ENCODE data around the gene CEP57L1.

The CEP57L1 gene

DNA sequence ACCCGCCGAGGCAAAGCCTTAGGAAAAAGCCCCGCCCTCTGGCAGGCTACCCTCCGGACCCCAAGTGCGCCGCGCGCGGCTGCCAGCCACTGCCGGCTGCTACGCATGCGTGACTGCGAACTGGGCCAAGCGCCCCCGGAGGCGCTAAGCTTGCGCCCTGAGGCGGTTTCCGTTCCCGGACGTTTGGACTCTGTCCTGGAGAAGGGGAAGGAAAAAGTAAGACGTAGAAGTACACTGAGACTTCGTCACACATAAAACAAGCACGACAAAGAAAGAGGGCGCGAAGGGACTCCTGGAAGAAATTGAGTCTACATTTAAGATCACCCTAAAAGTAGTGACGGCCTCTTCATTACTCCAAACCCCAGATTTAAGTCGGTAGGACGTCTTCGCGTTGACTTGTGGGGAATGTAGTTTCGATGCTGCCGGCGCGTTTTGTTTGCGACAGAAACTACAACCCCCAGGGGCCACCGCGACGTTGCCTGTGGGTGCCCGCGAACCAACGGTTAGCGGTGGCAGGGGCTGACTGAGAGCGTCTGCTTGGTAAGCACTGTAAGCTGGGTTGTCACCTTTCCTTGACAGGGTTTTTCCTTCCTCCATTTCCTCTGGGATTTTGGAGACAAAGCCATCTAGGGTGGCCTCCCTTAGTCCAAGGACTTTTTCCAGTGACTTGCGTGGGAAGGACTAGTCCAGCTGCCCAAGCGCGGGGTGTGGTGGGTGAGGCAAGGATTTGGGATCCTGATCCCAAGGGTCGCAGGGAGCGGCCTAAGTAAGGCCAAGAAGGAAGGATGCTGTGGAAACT lies at the start of gene CEP57L1:
TSS of gene CEP57L1 (plus strand) at position 472 of the 799 bp plus-strand sequence. CDS start 49,715 bp downstream, outside the sequence.
- FAIRE-seq = peak; percentile 77

DNA sequence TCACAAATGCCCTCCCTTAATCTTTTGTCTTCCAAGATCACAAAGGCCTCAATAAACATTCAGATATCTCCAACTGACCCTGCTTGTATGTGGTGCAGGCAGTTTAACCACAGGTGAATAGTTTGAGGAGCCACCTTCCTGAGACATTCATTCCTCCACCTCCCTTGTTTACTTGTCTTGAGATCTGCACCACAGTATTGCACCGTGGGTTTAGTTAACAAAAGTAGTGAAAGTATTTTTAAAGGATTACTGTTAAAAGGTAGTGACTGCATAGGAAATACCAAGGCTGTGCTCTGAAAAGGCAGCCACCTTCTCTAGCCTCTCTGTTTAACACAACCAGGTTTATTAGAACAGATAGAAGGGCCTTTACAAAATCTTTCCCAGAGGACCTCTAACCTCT lies 47.1 kb upstream of the CEP57L1 start:
- FAIRE-seq = no peak

DNA sequence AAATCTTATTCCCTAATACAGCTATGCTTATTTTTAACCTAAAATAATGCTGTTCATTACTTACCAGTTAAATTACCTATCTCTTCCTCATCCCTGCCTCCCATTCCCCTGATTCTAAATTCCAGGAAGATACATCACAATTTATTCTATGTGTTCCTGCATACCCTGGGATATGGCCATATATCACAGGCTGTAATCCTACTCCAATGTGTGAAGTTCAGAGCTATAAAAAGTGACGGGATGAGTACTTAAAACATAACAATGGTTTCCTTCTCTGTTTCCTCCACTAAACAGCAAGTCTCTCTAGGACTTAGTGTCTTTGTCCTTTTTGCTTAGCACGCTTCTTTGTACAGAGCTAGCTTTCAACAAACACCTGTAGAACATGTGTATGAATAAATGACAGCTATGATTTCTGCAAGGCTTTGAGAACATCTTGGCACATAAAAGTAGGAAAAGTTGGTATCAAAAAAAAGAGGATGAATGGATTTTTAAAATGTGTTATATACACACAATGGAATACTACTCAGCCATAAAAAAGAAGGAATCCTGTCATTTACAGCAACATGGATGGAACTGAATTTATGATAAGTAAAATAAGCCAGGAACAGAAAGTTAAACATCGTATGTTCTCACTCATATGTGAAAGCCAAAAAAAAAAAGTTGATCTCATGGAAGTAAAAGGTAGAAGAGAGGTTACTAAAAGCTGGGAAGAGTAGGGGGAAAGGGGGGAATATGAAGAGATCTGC lies 46.5 kb upstream of the CEP57L1 start:
- no peak for FAIRE-seq

DNA sequence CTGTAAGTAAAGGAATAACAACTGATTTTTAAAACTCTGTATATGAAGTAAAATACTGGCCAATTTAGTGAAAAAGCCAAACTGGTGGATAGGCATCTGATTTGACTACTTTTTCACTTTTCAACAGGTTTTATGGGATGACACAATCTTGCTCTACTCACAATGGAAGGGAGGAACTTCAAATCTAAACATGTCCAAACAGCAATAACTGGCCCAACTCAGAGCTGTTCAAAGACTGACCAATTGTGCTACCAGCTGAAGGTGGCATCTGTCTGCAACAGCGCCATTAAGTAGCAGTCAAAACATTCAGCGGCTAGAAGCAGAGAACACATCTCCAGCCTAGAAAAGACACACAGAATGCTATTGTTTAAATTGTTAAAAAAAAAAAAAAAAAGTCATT lies 45.3 kb upstream of the CEP57L1 start:
- no peak for FAIRE-seq

DNA sequence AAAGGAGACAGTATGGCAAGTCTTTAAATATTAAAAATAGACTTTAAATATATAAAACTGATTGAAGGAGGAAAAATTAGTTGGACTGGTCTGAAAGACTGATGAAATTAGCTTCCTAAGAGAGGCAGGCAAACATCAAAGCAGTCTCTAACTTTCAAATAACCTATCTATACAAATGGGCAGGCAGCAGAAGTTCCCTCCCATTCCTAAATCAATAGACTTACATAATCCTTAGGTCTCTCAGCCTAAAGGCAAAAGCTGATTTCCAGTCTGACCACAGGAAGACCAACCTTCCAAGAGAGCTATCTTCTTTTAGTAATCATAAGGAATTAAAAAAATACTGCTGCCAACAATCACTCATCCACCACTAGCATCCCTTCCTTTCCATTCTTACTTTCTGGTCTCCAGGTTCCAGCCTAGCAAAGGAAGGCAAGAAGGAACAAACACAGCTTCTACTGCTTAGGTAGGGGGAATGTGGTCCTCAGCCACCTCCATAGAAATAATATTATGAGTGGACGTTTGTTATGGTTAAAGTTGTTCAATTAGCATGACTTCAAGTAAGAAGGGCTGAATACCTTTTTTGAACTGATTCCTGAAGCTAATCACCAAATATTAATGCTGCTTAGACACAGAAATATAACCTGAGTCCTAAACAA lies 44.7 kb upstream of the CEP57L1 start:
- FAIRE-seq = no peak

DNA sequence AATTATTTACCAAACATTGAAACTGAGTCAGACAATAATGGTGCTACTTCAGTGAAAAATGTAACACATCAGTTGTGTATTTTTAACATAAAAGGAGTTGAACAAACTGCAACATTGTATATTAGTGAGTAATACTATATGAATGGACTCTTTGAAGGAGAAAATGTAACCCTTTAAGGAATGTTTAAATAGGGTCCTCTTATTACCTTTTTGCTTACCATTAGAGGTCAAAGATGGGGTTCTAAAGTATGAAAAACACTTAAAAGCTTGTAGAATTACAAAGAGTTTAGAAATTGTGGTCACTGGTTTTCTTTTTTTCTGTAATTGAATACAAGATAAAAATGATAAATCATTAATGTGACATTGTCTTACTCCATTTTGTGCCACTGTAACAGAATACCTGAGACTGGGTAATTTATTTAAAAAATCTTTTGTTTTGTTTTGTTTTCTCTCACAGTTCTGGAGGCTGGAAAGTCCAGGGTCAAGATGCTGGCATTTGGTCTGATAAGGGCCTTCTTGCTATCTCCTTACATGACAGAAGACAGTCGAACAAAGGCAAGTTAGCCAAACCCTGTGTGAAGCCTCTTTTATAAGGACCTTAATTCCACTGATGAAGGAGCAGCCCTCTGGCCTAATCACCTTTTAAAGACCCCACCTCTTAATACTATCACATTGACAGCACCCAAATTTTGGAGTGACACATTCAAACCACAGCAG lies 43.8 kb upstream of the CEP57L1 start:
- FAIRE-seq = no peak

DNA sequence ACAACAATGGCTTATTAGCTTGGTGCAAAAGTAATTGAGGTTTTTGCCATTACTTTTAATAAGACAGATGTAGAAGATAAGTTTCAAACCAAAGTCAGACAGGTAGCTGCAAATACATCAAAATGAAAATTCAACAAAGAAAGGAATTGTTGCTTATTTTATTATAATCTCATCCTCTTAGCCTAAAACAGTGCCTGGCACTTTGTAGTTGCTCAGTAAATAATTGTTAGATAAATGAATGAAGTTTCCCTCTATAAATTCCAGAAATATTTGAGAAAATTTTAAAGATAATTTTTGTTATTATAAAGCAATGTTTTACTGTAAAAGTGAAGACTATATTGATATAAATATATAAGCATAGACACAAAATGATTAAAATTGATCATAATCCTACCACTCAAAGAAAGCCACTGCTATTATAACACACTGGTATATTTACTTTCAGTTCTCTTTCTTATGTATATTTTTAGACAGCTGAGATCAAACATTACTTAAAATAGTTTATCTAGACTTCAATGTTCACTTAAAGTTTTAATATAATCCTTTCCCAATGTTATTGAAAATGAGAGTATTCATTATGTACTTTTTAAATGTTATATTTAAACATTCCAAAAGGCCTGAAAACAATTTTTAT lies 43.2 kb upstream of the CEP57L1 start:
- peak; percentile 33 for FAIRE-seq

DNA sequence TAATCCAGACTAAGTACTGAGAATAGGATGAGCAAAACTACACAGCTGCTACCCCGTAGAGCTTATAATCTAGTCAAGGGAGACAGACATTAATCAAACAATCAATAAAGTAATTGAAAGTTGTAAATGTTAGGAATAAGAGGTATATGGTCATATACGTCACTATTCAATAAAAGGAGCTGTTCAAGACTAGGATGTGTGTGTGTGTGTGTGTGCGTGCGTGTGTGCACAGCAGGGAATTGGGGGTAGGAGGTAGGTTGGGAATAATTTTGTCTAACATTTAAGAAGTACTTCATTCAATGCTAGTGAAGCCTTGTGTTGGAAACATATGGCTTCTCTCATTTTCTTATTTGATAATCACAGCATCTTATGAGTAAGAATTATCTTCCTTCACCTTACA lies 42.5 kb upstream of the CEP57L1 start:
- FAIRE-seq = no peak

DNA sequence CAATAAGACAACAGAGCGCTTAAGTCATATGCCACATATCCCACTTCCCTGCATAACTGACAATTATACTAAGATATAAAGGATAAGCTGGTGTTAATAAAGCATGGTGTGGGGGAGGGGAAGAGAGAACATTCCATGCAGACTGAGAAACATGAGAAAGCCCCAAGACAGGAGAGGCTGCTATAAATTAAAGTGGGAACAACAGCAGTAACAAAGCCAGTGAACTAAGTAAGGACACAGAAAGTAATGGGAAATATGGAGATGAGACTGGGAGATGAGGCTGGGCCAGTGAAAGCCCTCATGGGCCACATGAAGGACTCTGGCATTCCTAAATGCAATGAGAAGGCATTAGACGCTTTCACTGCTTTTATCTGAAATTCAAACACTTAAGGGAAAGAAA lies 42.0 kb upstream of the CEP57L1 start:
- no peak for FAIRE-seq

DNA sequence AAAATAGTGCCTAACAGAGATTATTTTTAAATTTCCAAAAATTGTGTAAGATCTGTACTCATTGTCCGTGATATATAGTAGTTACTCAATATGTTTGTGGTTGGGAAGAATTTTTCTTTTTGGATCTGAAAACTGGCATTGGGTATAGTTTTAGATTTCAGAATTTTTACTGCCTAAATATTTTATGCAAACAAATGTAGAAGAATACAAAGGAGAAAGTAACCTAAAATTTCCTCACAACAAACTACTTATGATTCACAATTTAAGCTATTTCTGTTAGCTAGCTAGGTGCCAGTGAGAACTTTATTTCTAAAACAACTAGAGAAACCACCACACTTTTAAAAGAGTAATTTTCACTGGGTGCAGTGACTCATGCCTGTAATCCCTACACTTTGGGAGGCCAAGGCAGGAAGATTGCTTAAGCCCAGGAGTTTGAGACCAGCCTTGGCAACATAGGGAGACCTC lies 39.5 kb upstream of the CEP57L1 start:
- FAIRE-seq = no peak

DNA sequence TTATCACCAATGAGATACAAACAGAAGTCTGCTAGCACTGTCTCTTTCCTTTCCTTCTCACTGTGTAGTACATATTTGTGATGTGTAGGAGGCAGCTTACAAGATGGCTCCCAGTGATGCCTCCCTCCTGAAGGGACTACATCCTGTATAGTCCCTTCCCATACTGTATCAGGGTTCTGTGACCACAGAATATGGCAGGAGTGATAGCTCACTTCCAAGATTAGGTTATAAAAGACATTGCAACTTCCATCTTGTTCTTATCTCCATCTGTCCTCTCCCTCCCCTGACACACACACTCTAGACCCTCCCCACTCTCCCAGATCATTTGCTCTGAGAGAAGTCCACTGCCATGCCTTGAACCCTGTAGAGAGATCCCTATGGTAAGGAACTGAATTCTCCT lies 38.6 kb upstream of the CEP57L1 start:
- no peak for FAIRE-seq

DNA sequence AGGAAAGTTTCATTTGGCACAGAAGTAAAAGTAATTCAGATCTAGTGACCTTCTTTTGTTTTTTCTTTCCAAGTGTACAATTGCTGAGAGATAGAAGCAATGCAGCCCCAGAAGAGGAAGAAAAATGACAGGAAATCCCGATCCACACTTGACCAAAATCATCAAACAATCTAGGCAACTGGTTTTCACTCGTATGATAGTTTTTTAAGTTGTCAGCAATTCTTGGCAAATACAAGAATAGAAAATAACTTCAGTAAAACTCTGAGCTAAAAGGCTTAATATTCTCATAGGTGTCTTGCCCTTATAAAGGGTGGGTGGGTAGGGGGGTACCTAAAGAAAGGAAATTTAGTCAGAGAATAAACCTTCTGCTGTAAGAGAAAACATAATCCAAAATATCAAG lies 36.7 kb upstream of the CEP57L1 start:
- FAIRE-seq = no peak

DNA sequence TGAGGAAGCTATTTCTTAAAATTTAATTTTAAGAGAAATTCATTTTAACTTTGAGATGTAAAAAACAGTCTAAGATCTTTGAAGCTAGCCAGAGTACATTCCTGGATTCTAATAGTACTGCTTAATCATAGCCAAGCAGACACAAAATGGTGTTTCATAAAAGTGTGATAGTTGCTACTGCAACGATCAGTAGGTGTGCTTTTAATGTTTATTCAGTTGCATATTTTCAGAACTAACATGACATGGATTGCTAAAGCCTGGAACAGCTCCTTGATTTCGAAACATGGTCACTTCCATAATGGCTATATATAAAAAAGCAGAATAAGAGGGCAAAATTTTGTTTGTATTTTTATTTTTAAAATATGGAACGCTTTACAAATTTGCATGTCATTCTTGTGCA lies 36.2 kb upstream of the CEP57L1 start:
- no peak for FAIRE-seq

DNA sequence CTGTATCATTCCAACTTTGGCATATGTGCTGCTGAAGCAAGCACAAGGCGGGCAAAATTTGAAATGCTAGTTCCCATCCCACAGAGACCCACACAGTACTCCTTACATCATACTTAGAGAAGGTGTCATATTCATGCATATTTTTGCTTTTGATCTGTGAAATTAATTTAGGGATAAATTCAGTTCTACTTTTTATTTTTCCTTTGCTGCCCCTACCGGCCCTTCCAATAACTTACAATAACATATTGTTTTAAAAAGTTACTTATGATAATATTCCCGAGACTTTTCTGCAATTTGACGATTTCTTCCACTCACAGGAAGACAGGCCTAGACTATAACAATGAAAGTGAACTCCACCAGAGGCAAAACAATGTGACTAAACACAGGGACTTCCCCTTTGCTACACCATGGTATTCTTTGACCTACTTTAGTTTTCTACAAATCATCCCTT lies 35.7 kb upstream of the CEP57L1 start:
- FAIRE-seq = no peak

DNA sequence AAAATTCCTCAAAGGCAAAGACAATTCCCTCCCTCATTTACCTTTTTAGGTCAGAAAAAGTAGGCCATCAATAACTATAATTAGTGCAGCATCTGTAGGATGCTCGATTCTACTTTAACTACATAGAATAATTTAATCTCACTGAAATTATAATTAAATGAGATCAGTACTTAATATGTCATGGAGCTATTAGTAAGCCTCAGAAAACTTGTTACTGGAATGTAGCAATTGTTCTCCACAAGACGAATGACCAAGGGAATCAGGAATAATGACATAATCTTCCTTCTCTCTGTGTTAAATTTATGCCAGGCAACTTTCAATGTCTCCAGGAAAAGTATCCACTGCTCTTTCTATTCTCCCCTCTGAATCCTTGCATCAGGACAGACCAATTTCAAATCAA lies 34.7 kb upstream of the CEP57L1 start:
- FAIRE-seq = no peak

DNA sequence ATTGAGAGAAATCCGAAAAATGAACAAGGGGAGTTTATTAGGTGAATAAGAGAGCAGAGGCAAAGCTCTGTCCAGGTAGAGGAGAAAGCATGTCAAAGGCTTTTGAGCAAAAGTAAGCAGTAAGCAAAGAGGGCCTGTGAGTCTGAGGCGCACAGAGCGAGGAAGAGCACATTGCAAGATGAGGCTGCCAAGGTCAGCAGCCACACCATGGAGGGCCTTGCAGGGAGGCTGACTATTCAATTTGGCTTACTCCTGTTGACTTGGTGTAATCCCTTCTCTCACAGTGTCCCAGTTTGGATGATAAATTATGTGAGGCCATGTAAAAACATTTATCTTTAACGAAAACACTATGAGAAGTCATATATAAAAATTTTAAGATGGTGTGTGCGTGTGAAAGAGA lies 33.1 kb upstream of the CEP57L1 start:
- no peak for FAIRE-seq

DNA sequence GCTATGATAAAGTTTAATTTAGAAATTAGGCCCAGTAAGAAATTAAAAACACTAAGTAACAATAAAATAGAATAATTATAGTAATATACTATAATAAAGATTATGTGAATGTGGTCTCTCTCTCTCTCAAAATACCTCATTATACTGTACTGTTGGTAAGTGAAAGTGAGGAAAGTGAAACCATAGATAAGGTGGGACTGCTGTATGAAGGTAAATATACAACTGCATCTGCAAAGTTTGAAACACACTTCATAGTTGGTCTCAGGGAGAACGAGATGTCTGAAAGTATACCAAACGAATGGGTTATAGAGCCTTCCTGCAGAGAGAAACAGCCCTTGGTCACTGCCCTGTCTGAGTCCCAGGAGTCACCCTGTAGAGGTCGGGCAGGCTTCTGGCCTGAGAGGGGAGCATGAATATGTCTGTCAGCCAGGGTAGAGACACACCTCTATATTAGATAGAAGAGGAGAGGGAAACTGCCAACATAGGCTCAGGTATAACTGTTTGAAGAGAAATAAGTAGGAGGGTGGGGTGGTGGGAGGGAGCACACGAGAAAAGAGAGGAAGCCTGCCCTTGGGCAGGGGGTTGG lies 32.4 kb upstream of the CEP57L1 start:
- FAIRE-seq = no peak

DNA sequence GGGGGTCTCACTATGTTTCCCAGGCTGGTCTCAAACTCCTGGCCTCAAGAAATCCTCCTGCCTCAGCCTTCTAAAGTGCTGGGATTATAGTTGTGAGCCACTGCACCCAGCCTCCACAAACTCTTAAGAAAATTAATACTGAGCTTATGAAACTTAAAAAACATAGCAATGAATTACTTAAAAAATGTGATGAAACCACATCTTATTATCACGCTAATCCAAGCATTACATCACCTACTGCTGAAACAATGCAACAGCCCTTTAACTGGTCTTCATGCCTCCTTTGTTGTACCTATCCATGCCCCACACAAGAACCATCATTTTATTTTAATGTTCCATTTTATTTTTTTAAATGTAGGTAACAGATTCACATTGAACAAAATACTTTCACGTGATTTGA lies 25.6 kb upstream of the CEP57L1 start:
- no peak for FAIRE-seq

DNA sequence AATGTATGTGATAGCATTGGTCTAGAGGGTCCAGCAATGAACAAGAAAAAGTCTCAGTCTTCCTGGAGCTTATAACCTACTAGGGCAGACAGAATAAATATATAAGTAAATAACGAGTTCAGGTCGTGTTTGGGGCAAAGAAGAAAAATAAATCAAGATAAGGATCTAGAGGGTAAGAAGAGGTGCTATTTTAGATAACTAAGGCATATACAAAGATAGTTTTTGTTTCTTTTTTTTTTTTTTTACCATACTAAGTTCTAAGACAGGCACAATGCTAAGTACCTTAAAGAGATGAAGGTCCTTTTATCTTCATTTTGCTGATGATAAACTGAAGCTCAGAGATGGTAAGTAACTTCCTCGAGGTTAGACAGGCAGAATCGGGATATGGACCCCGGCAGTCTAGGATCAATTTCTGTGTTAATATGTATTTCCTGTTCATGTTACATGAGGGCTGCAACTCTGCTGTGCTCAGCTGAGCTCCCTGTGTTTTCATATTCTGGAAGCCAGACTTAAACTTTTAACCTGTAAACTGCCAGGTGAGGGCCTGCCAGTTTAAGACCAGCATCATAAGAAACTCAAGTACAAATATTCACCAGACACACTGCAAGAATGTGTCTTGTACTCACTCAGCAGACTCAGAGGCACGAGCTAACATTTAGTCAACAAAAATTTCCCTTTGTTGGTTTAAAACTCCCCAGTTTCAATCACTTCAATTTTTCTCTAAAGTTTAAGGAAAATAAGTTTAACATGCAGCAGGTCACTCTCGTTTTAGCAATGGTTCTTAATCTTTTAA lies 24.0 kb upstream of the CEP57L1 start:
- FAIRE-seq = no peak

DNA sequence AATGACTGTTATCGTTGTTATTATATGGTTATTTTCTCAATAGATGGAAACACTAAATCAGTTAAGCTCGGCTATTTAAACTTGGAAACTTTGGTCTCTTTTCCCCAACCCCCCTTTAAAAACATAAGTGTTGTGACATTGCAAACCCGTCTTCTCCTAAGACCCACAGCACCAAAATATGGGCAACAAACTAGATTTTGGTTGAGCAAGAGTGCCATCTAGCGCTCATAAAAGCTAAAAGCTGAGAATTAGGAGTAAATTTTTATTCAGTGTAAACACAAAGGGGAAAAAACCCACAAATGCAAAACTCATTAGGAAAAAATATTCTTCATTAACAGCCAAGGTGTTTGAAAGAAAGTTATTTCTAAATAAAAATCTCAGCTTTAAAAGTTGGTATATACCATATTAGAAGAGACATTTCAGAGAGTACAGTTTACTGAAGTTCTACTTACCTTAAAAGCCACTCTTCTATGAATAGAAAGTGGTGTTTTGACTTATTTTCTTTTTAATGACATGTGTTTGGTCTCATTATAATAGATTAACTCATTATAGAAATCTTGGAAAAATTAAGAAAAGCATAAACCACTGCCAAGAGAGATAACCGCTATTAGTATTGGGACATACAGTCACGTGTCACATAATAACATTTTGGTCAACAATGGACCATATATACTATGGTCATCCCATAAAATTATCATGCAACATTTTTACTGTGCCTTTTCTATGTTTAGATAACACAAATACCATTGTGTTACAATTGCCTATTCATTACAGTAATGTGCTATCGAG lies 21.8 kb upstream of the CEP57L1 start:
- peak; percentile 94 for FAIRE-seq

DNA sequence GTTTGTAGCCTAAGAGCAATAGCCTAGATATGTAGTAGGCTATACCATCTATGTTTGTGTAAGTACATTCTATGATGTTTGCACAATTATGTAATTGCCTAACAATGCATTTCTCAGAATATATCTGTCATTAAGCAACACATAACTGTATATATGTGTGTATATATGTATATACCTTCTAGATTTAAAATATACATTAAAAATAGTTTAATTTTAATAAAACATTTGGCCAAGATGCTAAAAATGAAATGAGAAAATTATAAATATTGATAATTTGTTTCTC lies 21.2 kb upstream of the CEP57L1 start:
- FAIRE-seq = peak; percentile 67
